Liver (tissue), 3 donors: ENCODE results near the gene APP.

Source experiments
- CTCF ChIP-seq: fragments of 150-350 bp; IDR thresholded peaks from 2 replicates; pipeline ENCODE4 v1.5.1; 2017; ENCODE audit warnings: improper control_type of control experiment, low read depth, low read length; ENCODE audit not compliant: missing input control
- FOXA2 ChIP-seq: IDR thresholded peaks from 2 replicates; pipeline ENCODE4 v1.6.1; 2016; ENCODE audit warnings: antibody characterized with exemption
- GABPA ChIP-seq, 2 donors: IDR thresholded peaks in 1 of 2; conservative IDR thresholded peaks in 1 of 2; 2 replicates each; pipeline ENCODE4 v1.6.1; 2016; ENCODE audit warnings: antibody characterized with exemption in 2 of 2, mild to moderate bottlenecking in 1 of 2, moderate library complexity in 1 of 2
- JUND ChIP-seq, 2 donors: IDR thresholded peaks; 2 replicates each; pipeline ENCODE4 v1.6.1; 2016; ENCODE audit warnings: antibody characterized with exemption in 2 of 2
- NR2F2 ChIP-seq: IDR thresholded peaks from 2 replicates; pipeline ENCODE4 v1.6.1; 2016; ENCODE audit warnings: antibody characterized with exemption
- RAD21 ChIP-seq, 2 donors: IDR thresholded peaks; 2 replicates each; pipeline ENCODE4 v1.6.1; 2016; ENCODE audit warnings: antibody characterized with exemption in 2 of 2, mild to moderate bottlenecking in 2 of 2
- SP1 ChIP-seq: IDR thresholded peaks from 2 replicates; pipeline ENCODE4 v1.6.1; 2018; ENCODE audit warnings: antibody characterized with exemption, mild to moderate bottlenecking
- TAF1 ChIP-seq: conservative IDR thresholded peaks from 2 replicates; pipeline ENCODE4 v1.6.1; 2016; ENCODE audit warnings: antibody characterized with exemption, mild to moderate bottlenecking
- YY1 ChIP-seq: IDR thresholded peaks from 2 replicates; pipeline ENCODE4 v1.6.1; 2016; ENCODE audit warnings: antibody characterized with exemption, mild to moderate bottlenecking
- TF ChIP-seq, protein P1 (sequence below): IDR thresholded peaks from 2 replicates; pipeline ENCODE4 v1.6.1; 2016; ENCODE audit warnings: antibody characterized with exemption
- TF ChIP-seq, protein P2 (sequence below): IDR thresholded peaks from 2 replicates; pipeline ENCODE4 v1.6.1; 2016; ENCODE audit warnings: antibody characterized with exemption
- TF ChIP-seq, protein P3 (sequence below): IDR thresholded peaks from 2 replicates; pipeline ENCODE4 v1.6.1; 2016; ENCODE audit warnings: antibody characterized with exemption
- TF ChIP-seq, protein P4 (sequence below): IDR thresholded peaks from 2 replicates; pipeline ENCODE4 v1.6.1; 2016; ENCODE audit warnings: antibody characterized with exemption, mild to moderate bottlenecking
- donor health status: healthy.
- donor health status: healthy.

GRCh38 chr21:25964015-25964414 lies 206.6 kb downstream of the APP start:
- TF ChIP-seq CTCF, result no peak
- TF ChIP-seq JUND (IDR thresholded peaks at IDR 0.05), result no peak
- TF ChIP-seq, protein P1, sequence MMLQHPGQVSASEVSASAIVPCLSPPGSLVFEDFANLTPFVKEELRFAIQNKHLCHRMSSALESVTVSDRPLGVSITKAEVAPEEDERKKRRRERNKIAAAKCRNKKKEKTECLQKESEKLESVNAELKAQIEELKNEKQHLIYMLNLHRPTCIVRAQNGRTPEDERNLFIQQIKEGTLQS, result no peak
- TF ChIP-seq GABPA (IDR thresholded peaks at IDR 0.05 in 1 of 2, conservative IDR thresholded peaks at IDR 0.05 in 1 of 2), result no peak
- TF ChIP-seq, protein P2, sequence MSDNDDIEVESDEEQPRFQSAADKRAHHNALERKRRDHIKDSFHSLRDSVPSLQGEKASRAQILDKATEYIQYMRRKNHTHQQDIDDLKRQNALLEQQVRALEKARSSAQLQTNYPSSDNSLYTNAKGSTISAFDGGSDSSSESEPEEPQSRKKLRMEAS, result peak; percentile 66
- peak; percentile 43 for TF ChIP-seq SP1
- peak in 1 of 2 donors; percentile 18 for TF ChIP-seq RAD21 (IDR thresholded peaks at IDR 0.05)
- TF ChIP-seq, protein P3, sequence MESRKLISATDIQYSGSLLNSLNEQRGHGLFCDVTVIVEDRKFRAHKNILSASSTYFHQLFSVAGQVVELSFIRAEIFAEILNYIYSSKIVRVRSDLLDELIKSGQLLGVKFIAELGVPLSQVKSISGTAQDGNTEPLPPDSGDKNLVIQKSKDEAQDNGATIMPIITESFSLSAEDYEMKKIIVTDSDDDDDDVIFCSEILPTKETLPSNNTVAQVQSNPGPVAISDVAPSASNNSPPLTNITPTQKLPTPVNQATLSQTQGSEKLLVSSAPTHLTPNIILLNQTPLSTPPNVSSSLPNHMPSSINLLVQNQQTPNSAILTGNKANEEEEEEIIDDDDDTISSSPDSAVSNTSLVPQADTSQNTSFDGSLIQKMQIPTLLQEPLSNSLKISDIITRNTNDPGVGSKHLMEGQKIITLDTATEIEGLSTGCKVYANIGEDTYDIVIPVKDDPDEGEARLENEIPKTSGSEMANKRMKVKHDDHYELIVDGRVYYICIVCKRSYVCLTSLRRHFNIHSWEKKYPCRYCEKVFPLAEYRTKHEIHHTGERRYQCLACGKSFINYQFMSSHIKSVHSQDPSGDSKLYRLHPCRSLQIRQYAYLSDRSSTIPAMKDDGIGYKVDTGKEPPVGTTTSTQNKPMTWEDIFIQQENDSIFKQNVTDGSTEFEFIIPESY, result no peak
- TF ChIP-seq YY1, result peak; percentile 26
- TF ChIP-seq, protein P4, sequence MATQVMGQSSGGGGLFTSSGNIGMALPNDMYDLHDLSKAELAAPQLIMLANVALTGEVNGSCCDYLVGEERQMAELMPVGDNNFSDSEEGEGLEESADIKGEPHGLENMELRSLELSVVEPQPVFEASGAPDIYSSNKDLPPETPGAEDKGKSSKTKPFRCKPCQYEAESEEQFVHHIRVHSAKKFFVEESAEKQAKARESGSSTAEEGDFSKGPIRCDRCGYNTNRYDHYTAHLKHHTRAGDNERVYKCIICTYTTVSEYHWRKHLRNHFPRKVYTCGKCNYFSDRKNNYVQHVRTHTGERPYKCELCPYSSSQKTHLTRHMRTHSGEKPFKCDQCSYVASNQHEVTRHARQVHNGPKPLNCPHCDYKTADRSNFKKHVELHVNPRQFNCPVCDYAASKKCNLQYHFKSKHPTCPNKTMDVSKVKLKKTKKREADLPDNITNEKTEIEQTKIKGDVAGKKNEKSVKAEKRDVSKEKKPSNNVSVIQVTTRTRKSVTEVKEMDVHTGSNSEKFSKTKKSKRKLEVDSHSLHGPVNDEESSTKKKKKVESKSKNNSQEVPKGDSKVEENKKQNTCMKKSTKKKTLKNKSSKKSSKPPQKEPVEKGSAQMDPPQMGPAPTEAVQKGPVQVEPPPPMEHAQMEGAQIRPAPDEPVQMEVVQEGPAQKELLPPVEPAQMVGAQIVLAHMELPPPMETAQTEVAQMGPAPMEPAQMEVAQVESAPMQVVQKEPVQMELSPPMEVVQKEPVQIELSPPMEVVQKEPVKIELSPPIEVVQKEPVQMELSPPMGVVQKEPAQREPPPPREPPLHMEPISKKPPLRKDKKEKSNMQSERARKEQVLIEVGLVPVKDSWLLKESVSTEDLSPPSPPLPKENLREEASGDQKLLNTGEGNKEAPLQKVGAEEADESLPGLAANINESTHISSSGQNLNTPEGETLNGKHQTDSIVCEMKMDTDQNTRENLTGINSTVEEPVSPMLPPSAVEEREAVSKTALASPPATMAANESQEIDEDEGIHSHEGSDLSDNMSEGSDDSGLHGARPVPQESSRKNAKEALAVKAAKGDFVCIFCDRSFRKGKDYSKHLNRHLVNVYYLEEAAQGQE, result no peak
- peak; percentile 93 for TF ChIP-seq NR2F2
- TF ChIP-seq TAF1, result no peak
- TF ChIP-seq FOXA2, result no peak
